RPMI8226 (cell line): Measurements from ENCODE around the gene MRO.
"Not testable (repeated sequence)": the region's sequence is repeated elsewhere in the genome, so short reads cannot be mapped to it uniquely, and the experiment has no call there.

Experiments
- DNase-seq: peaks from one replicate; pipeline ENCODE4 v3.0.0-alpha.2; 2015

Gene MRO

GRCh38 chr18:50819728-50820378 lies at the start of gene MRO:
MRO (minus strand) TSS chr18:50820016; CDS start chr18:50809400, 10,616 bp downstream.
- DNase-seq = peak; percentile 80

- no peak for DNase-seq
Observed at GRCh38 chr18:50869150-50869549, 49.3 kb upstream of the MRO start.

DNA sequence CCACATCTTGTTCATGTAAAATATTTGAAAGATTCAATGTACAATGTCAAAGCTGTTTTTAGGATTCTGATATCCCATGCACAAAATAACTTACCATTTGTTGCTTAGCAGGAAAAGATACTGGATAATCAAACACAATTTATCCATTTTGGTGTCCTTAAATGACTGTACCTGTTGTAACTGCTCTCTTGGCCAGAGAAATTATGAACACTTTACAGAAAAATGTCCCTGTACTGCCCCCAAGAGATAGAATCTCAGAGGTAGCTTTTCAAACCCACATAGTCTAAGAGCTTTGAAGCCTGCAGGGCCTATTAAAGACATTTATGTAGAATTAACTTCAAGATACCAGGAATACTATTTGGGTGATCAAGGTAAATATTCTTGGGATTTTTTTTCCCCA lies 46.9 kb upstream of the MRO start:
- peak; percentile 38 for DNase-seq

DNA sequence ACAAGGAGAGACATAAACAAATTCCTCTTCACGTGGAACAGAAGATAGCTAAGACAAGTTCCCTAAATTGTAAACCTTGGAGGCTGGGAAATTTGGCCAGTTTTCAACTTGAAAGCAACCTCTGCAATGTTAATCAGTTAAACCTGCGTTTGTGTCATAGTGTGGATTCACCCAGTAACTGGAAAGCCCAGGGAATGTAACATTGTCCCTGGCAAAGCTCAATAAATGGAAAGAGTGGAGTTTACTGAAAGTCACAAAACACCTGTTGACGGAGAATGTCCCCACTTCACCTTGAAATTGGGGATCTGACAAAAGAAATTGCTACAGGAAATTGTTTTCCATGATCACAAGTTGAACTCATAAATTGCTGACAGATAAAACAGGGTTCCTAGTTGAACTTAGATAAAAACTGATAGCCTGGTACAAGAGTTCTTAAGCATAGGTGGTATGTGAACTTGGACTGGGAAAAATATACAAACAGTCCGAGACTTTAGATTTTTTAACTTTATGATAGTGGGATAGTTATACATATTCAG lies 44.1 kb upstream of the MRO start:
- no peak for DNase-seq

- peak; percentile 55 for DNase-seq
Observed at GRCh38 chr18:50862401-50862800, 42.6 kb upstream of the MRO start.

- DNase-seq = no peak
Observed at GRCh38 chr18:50861617-50862016, 41.8 kb upstream of the MRO start.

DNA sequence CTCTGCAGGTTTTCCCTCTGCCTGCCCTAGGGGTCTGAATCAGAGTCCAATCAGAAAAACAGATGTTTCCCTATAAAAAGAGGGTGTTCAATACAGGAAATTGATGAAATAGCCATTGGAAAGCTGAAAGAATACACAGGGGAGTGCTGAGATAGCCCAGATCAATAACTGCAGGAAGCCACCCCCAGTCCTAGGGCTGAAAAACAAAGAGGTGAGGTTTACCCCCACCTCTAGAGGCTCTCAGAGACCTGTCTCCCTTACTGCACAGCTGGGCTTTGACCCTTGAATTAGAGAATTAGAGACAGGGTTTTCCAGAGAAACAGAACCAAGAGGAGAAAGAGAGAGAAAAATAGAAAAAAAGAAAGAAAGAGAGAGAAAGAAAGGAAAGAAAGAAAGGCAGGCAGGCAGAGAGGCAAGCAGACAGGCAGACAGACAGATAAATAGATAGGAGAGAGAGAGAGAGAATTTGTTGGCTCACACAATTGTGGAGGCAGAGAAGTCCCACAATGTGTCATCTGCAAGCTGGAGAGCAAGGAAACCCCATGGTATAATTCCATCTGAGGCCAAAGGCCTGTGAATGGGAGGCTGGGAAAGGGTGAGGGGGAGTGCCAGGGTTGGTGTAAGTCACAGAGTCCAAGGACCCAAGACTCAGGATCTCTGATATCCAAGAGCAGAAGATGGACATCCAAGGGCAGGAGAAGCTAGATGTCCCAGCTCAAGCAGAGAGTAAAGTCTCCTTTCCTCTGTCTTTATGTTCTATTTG lies 40.2 kb upstream of the MRO start:
- no peak for DNase-seq

DNA sequence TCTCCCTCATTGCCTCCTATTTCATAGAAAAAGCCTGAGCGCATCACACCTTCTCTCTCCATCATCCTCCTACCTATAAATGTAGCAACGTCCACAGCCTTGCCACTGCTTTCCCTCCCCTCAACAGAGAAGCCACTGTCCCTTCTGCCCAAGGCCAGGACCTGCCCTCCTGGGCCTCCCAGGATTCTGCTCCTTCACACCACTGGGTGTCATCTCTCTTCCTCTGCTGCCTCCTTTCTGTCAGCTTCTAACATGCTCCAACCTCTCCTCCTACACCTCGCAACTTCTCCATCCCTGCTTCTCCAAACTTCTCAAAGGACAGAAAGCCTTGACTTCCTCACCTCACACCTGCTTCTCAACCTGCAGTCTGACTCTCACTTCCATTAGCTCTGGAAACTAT lies 37.9 kb upstream of the MRO start:
- DNase-seq = no peak

DNA sequence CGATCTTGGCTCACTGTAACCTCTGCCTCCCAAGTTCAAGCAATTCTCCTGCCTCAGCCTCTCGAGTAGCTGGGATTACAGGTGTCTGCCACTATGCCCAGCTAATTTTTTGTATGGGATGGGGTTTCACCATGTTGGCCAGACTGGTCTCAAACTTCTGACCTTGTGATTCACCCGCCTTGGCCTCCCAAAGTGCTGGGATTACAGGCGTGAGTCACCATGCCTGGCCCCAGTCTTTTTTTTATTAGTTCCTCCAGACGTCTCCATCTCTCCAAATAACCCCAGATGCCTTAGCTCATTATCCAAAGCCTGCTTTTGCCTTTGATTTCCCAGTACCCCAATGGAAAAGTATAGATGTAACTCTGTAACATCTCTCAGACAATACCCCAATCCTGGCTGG lies 37.4 kb upstream of the MRO start:
- not testable (repeated sequence) for DNase-seq

DNA sequence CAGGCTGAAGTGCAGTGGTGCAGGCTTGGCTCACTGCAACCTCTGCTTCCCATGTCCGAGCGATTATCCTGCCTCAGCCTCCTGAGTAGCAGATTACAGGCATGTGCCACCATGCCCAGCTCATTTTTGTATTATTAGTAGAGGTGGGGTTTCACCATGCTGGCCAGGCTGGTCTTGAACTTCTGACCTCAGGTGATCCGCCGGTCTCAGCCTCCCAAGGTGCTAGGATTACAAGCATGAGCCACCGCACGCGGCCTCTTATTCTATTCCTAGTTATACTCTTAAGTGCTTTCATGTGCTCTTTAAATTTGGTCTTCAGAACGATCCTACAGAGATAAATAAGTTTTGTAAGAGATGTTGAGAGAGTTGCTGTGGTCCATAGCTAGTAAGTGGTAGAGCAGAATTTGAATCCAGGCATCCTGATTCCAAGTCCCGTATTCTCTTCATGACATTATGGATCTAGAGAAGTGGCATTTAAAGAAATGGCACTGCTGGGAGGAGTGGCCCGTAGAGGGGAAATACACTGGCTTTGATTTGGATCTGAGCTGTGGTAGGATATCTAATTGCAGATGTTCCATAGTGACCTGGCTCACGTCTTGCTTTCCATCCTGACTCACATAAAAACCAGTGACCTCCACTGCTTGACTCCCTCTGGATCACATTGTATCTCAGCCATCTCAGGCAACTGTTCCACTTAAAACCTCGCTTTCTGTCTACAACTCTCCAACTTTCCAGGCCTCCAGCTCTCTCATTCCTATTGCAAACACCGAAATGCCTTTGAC lies 36.4 kb upstream of the MRO start:
- DNase-seq = no peak

- no peak for DNase-seq
Observed at GRCh38 chr18:50853863-50854271, 34.1 kb upstream of the MRO start.

DNA sequence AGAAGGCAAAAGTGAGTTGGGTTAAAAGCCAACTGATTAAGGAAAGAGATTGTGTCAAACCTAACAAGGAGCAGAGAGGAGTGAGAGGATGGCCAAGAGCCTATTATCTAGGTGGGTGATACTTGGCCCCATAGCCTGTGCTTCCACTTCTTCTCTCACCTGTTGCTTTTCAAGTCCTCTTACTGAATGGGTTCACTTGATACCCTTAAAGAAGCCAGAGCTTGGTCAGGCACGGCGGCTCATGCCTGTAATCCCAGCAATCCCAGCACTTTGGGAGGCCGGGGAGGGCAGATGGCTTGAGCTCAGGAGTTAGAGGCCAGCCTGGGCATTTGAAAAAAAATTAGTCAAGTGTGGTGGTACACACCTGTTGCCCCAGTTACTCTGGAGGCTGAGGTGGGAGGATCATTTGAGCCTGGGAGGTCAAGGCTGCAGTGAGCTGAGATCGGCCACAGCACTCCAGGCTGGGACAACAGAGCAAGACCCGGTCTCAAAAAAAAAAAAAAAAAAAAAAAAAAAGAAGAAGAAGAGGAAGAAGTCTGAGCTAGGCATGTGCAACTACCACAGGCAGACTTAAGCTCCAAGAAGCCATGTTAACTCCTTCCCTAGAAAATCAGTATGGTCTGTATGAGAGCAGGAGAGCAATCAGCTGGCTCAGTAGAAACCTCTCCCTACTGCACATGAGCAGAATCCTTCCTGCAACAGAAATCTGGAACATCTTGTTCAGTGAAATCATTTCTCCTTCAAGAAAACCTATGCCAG lies 30.7 kb upstream of the MRO start:
- no peak for DNase-seq

- DNase-seq = no peak
Observed at GRCh38 chr18:50849419-50849821, 29.6 kb upstream of the MRO start.

- DNase-seq = no peak
Observed at GRCh38 chr18:50848991-50849390, 29.2 kb upstream of the MRO start.

GRCh38 chr18:50848061-50848551 lies 28.3 kb upstream of the MRO start:
- DNase-seq = no peak

- no peak for DNase-seq
Observed at GRCh38 chr18:50847192-50847591, 27.4 kb upstream of the MRO start.

- DNase-seq = no peak
Observed at GRCh38 chr18:50844960-50845359, 25.1 kb upstream of the MRO start.

GRCh38 chr18:50844554-50844953 lies 24.7 kb upstream of the MRO start:
- no peak for DNase-seq

DNA sequence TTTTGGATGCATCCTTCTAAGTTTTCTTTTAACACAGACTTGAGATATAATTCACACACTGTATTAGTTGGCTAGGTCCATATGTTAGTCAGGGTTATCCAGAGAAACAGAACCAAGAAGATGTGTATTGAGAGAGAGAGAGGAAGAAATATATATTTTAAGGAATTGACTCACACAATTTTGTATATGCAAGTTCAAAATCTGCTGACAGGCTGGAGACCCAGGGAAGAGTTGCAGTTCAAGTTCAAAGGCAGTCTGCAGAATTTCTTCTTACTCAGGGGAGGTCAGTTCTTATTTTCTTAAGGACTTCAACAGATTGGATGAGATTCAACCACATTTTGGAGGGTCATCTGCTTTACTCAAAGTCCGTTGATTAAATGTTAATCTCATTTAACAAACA lies 23.0 kb upstream of the MRO start:
- DNase-seq = no peak

GRCh38 chr18:50839996-50840395 lies 20.2 kb upstream of the MRO start:
- no peak for DNase-seq

- no peak for DNase-seq
Observed at GRCh38 chr18:50839341-50839740, 19.5 kb upstream of the MRO start.

GRCh38 chr18:50836521-50836957 lies 16.7 kb upstream of the MRO start:
- peak; percentile 70 for DNase-seq

GRCh38 chr18:50833496-50833895 lies 13.7 kb upstream of the MRO start:
- not testable (repeated sequence) for DNase-seq
